ENCODE results near the gene PGM5.

- TF ChIP-seq CTCF (IDR thresholded peaks at IDR 0.05; ENCODE audit: low read depth, low read length) (no peak), EZH2phosphoT487 (IDR thresholded peaks at IDR 0.05; ENCODE audit: low read depth) (no peak)
These were observed 139.9 kb downstream of the PGM5 start for GRCh38 chr9:68496356-68496755.

Data from OCI-LY3 (cell line).